GM12878 (cell line): Measurements from ENCODE around the gene CNN1. TPM values are rescaled to one million over a fixed set of nuclear protein-coding genes. Genes with fewer than 3 reads are reported as not detected.
A peak's percentile ranks its signal among the peaks of the same experiment; 100 is the strongest.

Source experiments
- ATAC-seq: fragments of 200-7000 bp; cut with Tn5 transposase; 3 replicates; pipeline ENCODE4 v1.9.1; 2020; ENCODE audit warnings: mild to moderate bottlenecking, moderate library complexity
- Bru-seq: library from RNA; stranded (reverse); fragments of 400-500 nt; gene quantifications from one replicate; lab custom pipeline; 2021; lab: Mats Ljungman, UMichigan
- BruChase-seq, 2 experiments: library from RNA; stranded (reverse); fragments of 400-500 nt; gene quantifications; one replicate each; lab custom pipeline; 2021; lab: Mats Ljungman, UMichigan
- BruUV-seq: library from RNA; stranded (reverse); fragments of 400-500 nt; replicated peaks from 2 replicates; lab custom pipeline; 2021; lab: Mats Ljungman, UMichigan
- CTCF ChIA-PET: fragments of 300-600 bp; sonication (Branson Sonifier 250); formaldehyde crosslinking; extraction: SDS; loops from one replicate; lab custom pipeline; 2021; ENCODE audit warnings: inconsistent platforms; lab: Yijun Ruan, JAX
- POLR2A ChIA-PET: fragments of 350-600 bp; formaldehyde crosslinking; extraction: SDS; loops from one replicate; lab custom pipeline; 2021; ENCODE audit warnings: inconsistent platforms; lab: Charles Lee
- RAD21 ChIA-PET: fragments of 300-600 bp; sonication (Branson Sonifier 250); formaldehyde crosslinking; loops from one replicate; lab custom pipeline; 2023; ENCODE audit warnings: antibody characterized with exemption; ENCODE audit not compliant: unreplicated experiment; lab: Charles Lee
- SMC1A ChIA-PET: fragments of 300-600 bp; sonication (Branson Sonifier 250); formaldehyde crosslinking; loops from one replicate; lab custom pipeline; 2023; ENCODE audit not compliant: unreplicated experiment, uncharacterized antibody; lab: Charles Lee
- DNase-seq: peaks from one replicate; pipeline ENCODE4 v3.0.0-alpha.2; 2011; ENCODE audit warnings: low read depth, low spot score
- FAIRE-seq: peaks from 3 replicates; lab custom pipeline; 2011; peaks lifted over from hg19 to GRCh38; lab: Jason Lieb, UNC
- H2AFZ ChIP-seq: 2 replicates; pipeline ENCODE4 v1.6.0; 2011; ENCODE audit warnings: low read depth, low read length, control low read depth; ENCODE audit not compliant: control insufficient read depth
- H3K27ac ChIP-seq: 2 replicates; pipeline ENCODE4 v1.5.1; 2011; ENCODE audit warnings: control low read depth; ENCODE audit not compliant: control insufficient read depth, insufficient read depth
- H3K27me3 ChIP-seq, 2 experiments: replicated peaks in 1 of 2; 2 replicates each; pipeline versions ENCODE4 v1.6.0 to v1.6.1; 2011; ENCODE audit warnings: low read length in 1 of 2; ENCODE audit not compliant: control insufficient read depth in 2 of 2, insufficient read depth in 2 of 2
- H3K36me3 ChIP-seq, 2 experiments: 2 replicates each; pipeline ENCODE4 v1.5.1; 2011; ENCODE audit warnings: low read length in 1 of 2; ENCODE audit not compliant: control insufficient read depth in 2 of 2, insufficient read depth in 2 of 2
- H3K4me1 ChIP-seq: 2 replicates; pipeline ENCODE4 v1.6.1; 2011; ENCODE audit warnings: mild to moderate bottlenecking, low read length, moderate library complexity, mixed read lengths; ENCODE audit not compliant: control insufficient read depth, insufficient read depth
- H3K4me2 ChIP-seq: 2 replicates; pipeline ENCODE4 v1.6.0; 2011; ENCODE audit warnings: control low read depth; ENCODE audit not compliant: control insufficient read depth, insufficient read depth
- H3K4me3 ChIP-seq: fragments of 200-600 bp; sonication (generic); 2 replicates; pipeline ENCODE4 v1.5.1; 2016
- H3K79me2 ChIP-seq: 2 replicates; pipeline ENCODE4 v1.6.0; 2011; ENCODE audit warnings: low read length; ENCODE audit not compliant: control insufficient read depth, insufficient read depth
- H3K9ac ChIP-seq: 2 replicates; pipeline ENCODE4 v1.8.0; 2011; ENCODE audit warnings: low read length, control low read depth, mixed read lengths; ENCODE audit not compliant: control insufficient read depth, insufficient read depth
- H3K9me3 ChIP-seq: replicated peaks from 3 replicates; pipeline ENCODE4 v1.5.1; 2011; ENCODE audit warnings: mild to moderate bottlenecking, low read length; ENCODE audit not compliant: control insufficient read depth, insufficient read depth
- H4K20me1 ChIP-seq: 2 replicates; pipeline ENCODE4 v1.6.0; 2011; ENCODE audit not compliant: control insufficient read depth, insufficient read depth
- BCL11A ChIP-seq: IDR thresholded peaks from 2 replicates; pipeline ENCODE4 v1.6.1; 2011; ENCODE audit warnings: low read depth, low read length
- E2F4 ChIP-seq: IDR thresholded peaks from 2 replicates; pipeline ENCODE4 v1.6.1; 2012; ENCODE audit warnings: low read depth, low read length, improper control_type of control experiment
- E4F1 ChIP-seq: fragments of 450-650 bp; IDR thresholded peaks from 2 replicates; pipeline ENCODE4 v1.6.1; 2018; ENCODE audit warnings: borderline replicate concordance, mild to moderate bottlenecking; ENCODE audit not compliant: partially characterized antibody
- NKRF ChIP-seq: fragments of 450-650 bp; conservative IDR thresholded peaks from 2 replicates; pipeline ENCODE4 v1.6.1; 2017; ENCODE audit warnings: mild to moderate bottlenecking, moderate library complexity
- NRF1 ChIP-seq: conservative IDR thresholded peaks from 2 replicates; pipeline ENCODE4 v1.6.1; 2011; ENCODE audit warnings: mild to moderate bottlenecking, low read depth, low read length, improper control_type of control experiment
- PAX5 ChIP-seq: IDR thresholded peaks from 2 replicates; pipeline ENCODE4 v1.6.1; 2011; ENCODE audit warnings: low read depth, low read length, borderline replicate concordance
- USF1 ChIP-seq: IDR thresholded peaks from 2 replicates; pipeline ENCODE4 v1.6.1; 2011; ENCODE audit warnings: borderline replicate concordance, low read depth, mild to moderate bottlenecking, moderate library complexity, mixed read lengths, low read length; ENCODE audit not compliant: insufficient read depth; ENCODE audit errors: extremely low read length
- WGBS: methylation state at CpG from one replicate; pipeline ENCODE4 v1.1.6; 2016; ENCODE audit warnings: low lambda C conversion rate; ENCODE audit not compliant: insufficient replicate concordance, insufficient coverage; ENCODE audit errors: missing lambda C conversion rate; 5-methylcytosine and 5-hydroxymethylcytosine counted together
- in situ Hi-C: fragments of 300-500 bp; cut with MboI; formaldehyde crosslinking; loops from 9 replicates; pipeline ENCODE4 v1.14.3; 2018; ENCODE audit warnings: mixed read lengths
- intact Hi-C: fragments of 100-400 bp; cut with micrococcal nuclease; formaldehyde crosslinking; loops from one replicate; pipeline ENCODE4 v1.14.2; 2022; ENCODE audit not compliant: unreplicated experiment
- long read RNA-seq, 2 experiments: library from polyadenylated mRNA; unstranded; transcript quantifications; one replicate each; pipeline ENCODE4 v2.0.0, GENCODE V29; 2019 to 2020
- polyA minus RNA-seq, 3 experiments: library from RNA; depleted of rRNA, polyadenylated mRNA; stranded (reverse); fragments of >200 nt; gene quantifications; 2 replicates each; pipeline ENCODE4 v1.2.3, GENCODE V29; 2011
- polyA plus RNA-seq, 11 experiments: library from polyadenylated mRNA; depleted of rRNA in 4 of 11; unstranded in 6 of 11; stranded (reverse) in 5 of 11; fragments of >200 nt; fragmentation: Nextera tagmentation in 4 of 11; fragmentation: Illumina TruSeq in 1 of 11; extraction: Ambion mirVana in 4 of 11; extraction: Trizol in 1 of 11; gene quantifications; 1 replicate in 1 of 11; 2 replicates in 10 of 11; pipeline versions ENCODE4 v1.2.1 to v1.2.3, GENCODE V29; 2011 to 2016; ENCODE audit warnings: inconsistent platforms in 2 of 11, missing spikeins in 2 of 11, low read depth in 1 of 11
- total RNA-seq, 4 experiments: library from RNA; depleted of rRNA in 3 of 4; stranded (reverse); fragments of >200 nt in 3 of 4; fragmentation: Illumina TruSeq in 1 of 4; extraction: Trizol in 1 of 4; gene quantifications; 2 replicates each; pipeline versions ENCODE4 v1.2.1 to v1.2.3, GENCODE V29; 2013 to 2021

The CNN1 gene
- 0.40 TPM in 1 of 2 replicates, not detected in the other for total RNA-seq (2013; cell fraction: nucleolus; rRNA removed)
- total RNA-seq (2014; rRNA removed): 0.40 and 0.71 TPM in 2 replicates
- 0.31 and 0.46 TPM in 2 replicates for total RNA-seq (2014; rRNA removed; fragmentation: Illumina TruSeq; extraction: Trizol)
- total RNA-seq (2021): 0.44 and 0.48 TPM in 2 replicates
- 0.25 TPM for polyA plus RNA-seq (2011; ENCODE audit: low read depth)
- 0.15 and 0.19 TPM in 2 replicates for polyA plus RNA-seq (2011; rRNA removed)
- 0.12 and 0.16 TPM in 2 replicates for polyA plus RNA-seq (2011; cell fraction: cytosol; rRNA removed)
- not detected in 2 replicates for polyA plus RNA-seq (2011; cell fraction: nucleus; rRNA removed)
- polyA plus RNA-seq (2012): 0.20 and 0.55 TPM in 2 replicates
- polyA plus RNA-seq (2014; fragmentation: Illumina TruSeq; extraction: Trizol): 0.19 TPM in 1 of 2 replicates, not detected in the other
- under 1 TPM; 0.03 to 0.04 TPM for polyA plus RNA-seq (2014; fragmentation: Nextera tagmentation; extraction: Ambion mirVana)
- polyA plus RNA-seq (2014; rRNA removed): 0.22 and 0.55 TPM in 2 replicates
- under 1 TPM in 1 of 2 experiments, not detected in 1; 0.58 TPM for polyA plus RNA-seq (2016; fragmentation: Nextera tagmentation; extraction: Ambion mirVana)
- polyA minus RNA-seq (2011; rRNA and poly(A)+ RNA removed): 0.82 TPM in 1 of 2 replicates, not detected in the other
- polyA minus RNA-seq (2011; cell fraction: cytosol; rRNA and poly(A)+ RNA removed): not detected in 2 replicates
- not detected in 2 replicates for polyA minus RNA-seq (2011; cell fraction: nucleus; rRNA and poly(A)+ RNA removed)
- percentile 20 among the genes with signal in this experiment for Bru-seq, nascent RNA
- BruChase-seq, experiment 1, labeled RNA remaining after a 6-hour chase: percentile 22 among the genes with signal in this experiment
- percentile 14 among the genes with signal in this experiment for BruChase-seq, experiment 2, labeled RNA remaining after a 2-hour chase
- long read RNA-seq, experiment 1, partial matches to known transcripts: 0 of 1 reads
- long read RNA-seq, experiment 1, other reads (novel, unspliced or antisense): 0 of 1 reads
- long read RNA-seq, experiment 2: 0 reads

GRCh38 chr19:11538232-11539036, at the start of gene CNN1:
CNN1 (plus strand) TSS chr19:11538851; CDS start chr19:11538928, 77 bp downstream.
- H4K20me1 ChIP-seq: no peaks in the 10 kb centered on the region
- no peak for FAIRE-seq
- RAD21 ChIA-PET: interaction anchor here (1.0 kb wide), 1 partner anchor 245 kb away, joined by 4 read pairs; no protein-coding TSS in a partner anchor
- H3K4me1 ChIP-seq: peaks cover 7% of the 10 kb centered on the region
- DNase-seq: no peak
- CTCF ChIA-PET: no interaction called here
- H2AFZ ChIP-seq: no peak within 1 kb of the TSS
- in situ Hi-C loops (no loop called here), intact Hi-C loops (no loop called here)
- no peak for ATAC-seq
- no peak within 1 kb of the TSS for H3K4me3 ChIP-seq
- no peaks in the 10 kb centered on the region for H3K79me2 ChIP-seq
- POLR2A ChIA-PET: no interaction called here
- WGBS: 58% methylated on average over 20 of the region's 21 CpGs
- BruUV-seq: no TSS peak
- H3K27me3 ChIP-seq: no peaks in the 10 kb centered on the region
- H3K4me2 ChIP-seq: no peak within 1 kb of the TSS
- no peaks in the 10 kb centered on the region for H3K36me3 ChIP-seq
- SMC1A ChIA-PET: interaction anchor here (1.1 kb wide), 1 partner anchor 10 kb away, joined by 3 read pairs; the partner anchor contains the start of gene ECSIT
- H3K9me3 ChIP-seq: no peaks in the 10 kb centered on the region
- H3K27ac ChIP-seq: no peak within 1 kb of the TSS
- no peak within 1 kb of the TSS for H3K9ac ChIP-seq
- no peak for TF ChIP-seq BCL11A
- no peak for TF ChIP-seq NRF1
- no peak for TF ChIP-seq PAX5
- no peak for TF ChIP-seq NKRF
- TF ChIP-seq USF1: no peak
- TF ChIP-seq E2F4: no peak
- no peak for TF ChIP-seq E4F1
